HG03064 (cell line): Measurements from ENCODE around the gene ZNF618.

Source experiments
- ATAC-seq: cut with Tn5 transposase; IDR thresholded peaks from one replicate; pipeline ENCODE4 v1.9.1; 2021; ENCODE audit warnings: low read depth; ENCODE audit not compliant: unreplicated experiment

ZNF618 gene

GRCh38 chr9:114089206-114089840, 213.2 kb downstream of the ZNF618 start:
- ATAC-seq: no peak

- no peak for ATAC-seq
These were observed 214.7 kb downstream of the ZNF618 start for GRCh38 chr9:114090798-114091197.

- no peak for ATAC-seq
These were observed 215.6 kb downstream of the ZNF618 start for GRCh38 chr9:114091711-114092110.

GRCh38 chr9:114092336-114092735, 216.2 kb downstream of the ZNF618 start:
- no peak for ATAC-seq

- no peak for ATAC-seq
These were observed 216.9 kb downstream of the ZNF618 start for GRCh38 chr9:114093031-114093471.

- no peak for ATAC-seq
These were observed 217.8 kb downstream of the ZNF618 start for GRCh38 chr9:114093761-114094505.

GRCh38 chr9:114094971-114095370, 218.9 kb downstream of the ZNF618 start:
- no peak for ATAC-seq

- no peak for ATAC-seq
These were observed 220.0 kb downstream of the ZNF618 start for GRCh38 chr9:114096041-114096511.

- no peak for ATAC-seq
These were observed 220.9 kb downstream of the ZNF618 start for GRCh38 chr9:114096866-114097612.

GRCh38 chr9:114097613-114098020, 221.5 kb downstream of the ZNF618 start:
- no peak for ATAC-seq

GRCh38 chr9:114098021-114098935, 222.2 kb downstream of the ZNF618 start:
- ATAC-seq: no peak

- ATAC-seq: no peak
These were observed 223.0 kb downstream of the ZNF618 start, which contains the start of gene KIF12 for GRCh38 chr9:114098936-114099668. Gene KIF12, minus strand, starts transcription at chr9:114099292. Its CDS starts 16 bp downstream, at chr9:114099276.

- ATAC-seq: no peak
These were observed 223.7 kb downstream of the ZNF618 start for GRCh38 chr9:114099669-114100270.

GRCh38 chr9:114100536-114100935, 224.4 kb downstream of the ZNF618 start:
- ATAC-seq: no peak

- ATAC-seq: no peak
These were observed 226.4 kb downstream of the ZNF618 start for GRCh38 chr9:114102484-114102883.

GRCh38 chr9:114105236-114105635, 229.1 kb downstream of the ZNF618 start:
- ATAC-seq: no peak
